GM20000 (cell line): Measurements from ENCODE around the gene EREG.
"Not testable (repeated sequence)": the region's sequence is repeated elsewhere in the genome, so short reads cannot be mapped to it uniquely, and the experiment has no call there.

Experiments
- DNase-seq: peaks from one replicate; pipeline ENCODE4 v3.0.0; 2012; ENCODE audit warnings: low spot score
- TF ChIP-seq, protein P1 (sequence below): IDR thresholded peaks from 2 replicates; pipeline ENCODE4 v1.5.1; 2012; ENCODE audit warnings: mild to moderate bottlenecking, control low read depth; ENCODE audit errors: extremely low read depth, missing control alignments

EREG gene

DNA sequence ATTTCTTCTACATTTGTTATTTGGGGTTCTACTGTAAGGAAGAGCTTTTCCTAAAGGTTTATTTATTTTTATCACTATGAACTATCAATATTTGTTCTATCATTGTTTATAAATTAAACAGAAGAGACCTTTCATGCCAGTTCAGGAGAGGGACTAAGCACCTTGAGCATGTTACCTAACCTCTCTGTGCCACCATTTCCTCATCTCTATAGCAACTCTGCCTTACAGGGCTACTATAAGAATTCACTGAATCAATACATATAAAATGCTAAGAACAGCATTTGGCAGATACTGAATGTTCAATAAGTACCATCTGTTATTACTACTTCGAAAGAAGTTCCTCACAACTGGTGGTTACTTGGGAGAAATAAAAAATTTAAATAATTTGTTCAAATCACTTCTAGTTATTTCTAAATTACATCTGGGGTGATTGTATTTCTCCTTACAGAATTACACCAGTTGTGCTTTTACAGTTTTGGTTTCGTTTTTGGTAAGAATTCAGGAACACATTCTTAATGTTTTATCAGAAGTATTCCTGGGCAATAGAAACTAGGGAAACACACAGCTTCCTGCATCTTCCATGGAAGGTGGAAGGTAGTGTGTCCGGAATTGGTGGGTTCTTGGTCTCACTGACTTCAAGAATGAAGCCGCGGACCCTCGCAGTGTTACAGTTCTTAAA, 32.9 kb downstream of the EREG start:
- no peak for DNase-seq
- TF ChIP-seq, protein P1, sequence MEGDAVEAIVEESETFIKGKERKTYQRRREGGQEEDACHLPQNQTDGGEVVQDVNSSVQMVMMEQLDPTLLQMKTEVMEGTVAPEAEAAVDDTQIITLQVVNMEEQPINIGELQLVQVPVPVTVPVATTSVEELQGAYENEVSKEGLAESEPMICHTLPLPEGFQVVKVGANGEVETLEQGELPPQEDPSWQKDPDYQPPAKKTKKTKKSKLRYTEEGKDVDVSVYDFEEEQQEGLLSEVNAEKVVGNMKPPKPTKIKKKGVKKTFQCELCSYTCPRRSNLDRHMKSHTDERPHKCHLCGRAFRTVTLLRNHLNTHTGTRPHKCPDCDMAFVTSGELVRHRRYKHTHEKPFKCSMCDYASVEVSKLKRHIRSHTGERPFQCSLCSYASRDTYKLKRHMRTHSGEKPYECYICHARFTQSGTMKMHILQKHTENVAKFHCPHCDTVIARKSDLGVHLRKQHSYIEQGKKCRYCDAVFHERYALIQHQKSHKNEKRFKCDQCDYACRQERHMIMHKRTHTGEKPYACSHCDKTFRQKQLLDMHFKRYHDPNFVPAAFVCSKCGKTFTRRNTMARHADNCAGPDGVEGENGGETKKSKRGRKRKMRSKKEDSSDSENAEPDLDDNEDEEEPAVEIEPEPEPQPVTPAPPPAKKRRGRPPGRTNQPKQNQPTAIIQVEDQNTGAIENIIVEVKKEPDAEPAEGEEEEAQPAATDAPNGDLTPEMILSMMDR = no peak

DNA sequence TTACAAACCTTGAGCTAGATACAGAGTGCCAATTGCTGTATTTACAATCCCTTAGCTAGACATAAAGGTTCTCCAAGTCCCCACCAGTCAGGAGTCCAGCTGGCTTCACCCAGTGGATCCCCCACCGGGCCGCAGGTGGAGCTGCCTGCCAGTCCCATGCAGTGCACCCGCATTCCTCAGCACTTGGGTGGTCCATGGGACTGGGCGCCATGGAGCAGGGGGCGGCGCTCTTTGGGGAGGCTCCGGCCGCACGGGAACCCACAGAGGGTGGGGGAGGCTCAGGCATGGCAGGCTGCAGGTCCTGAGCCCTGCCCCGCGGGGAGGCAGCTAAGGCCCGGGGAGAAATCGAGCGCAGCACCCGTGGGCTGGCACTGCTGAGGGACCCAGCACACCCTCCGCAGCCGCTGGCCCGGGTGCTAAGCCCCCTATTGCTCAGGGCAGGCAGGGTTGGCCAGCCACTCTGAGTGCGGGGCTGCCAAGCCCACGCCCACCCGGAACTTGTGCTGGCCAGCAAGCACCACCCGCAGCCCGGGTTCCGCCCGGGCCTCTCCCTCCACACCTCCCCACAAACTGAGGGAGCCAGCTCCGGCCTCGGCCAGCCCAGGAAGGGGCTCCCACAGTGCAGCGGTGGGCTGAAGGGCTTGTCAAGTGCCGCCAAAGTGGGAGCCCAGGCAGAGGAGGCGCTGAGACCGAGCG, 34.1 kb downstream of the EREG start:
- not testable (repeated sequence) for DNase-seq

DNA sequence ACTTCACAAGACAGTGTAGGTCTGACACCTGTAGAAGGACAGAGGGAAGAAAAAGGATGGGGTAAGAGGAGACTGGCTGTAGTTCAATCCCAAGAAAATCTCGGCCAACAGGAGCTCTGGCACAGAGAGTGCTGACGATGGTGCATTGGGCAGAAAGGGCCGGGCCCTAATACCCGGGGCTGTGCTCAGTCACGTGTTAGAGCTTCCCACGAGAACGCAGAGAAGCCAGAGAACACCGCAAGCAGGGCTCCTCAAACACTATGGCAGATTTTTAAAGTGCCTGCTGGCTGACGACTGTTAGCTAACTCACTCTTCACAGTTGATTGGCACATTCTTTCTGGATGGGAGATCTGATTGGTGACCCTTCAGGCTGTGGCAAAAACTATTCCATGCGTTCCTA, 35.5 kb downstream of the EREG start:
- TF ChIP-seq, protein P1 = no peak
- DNase-seq = no peak

DNA sequence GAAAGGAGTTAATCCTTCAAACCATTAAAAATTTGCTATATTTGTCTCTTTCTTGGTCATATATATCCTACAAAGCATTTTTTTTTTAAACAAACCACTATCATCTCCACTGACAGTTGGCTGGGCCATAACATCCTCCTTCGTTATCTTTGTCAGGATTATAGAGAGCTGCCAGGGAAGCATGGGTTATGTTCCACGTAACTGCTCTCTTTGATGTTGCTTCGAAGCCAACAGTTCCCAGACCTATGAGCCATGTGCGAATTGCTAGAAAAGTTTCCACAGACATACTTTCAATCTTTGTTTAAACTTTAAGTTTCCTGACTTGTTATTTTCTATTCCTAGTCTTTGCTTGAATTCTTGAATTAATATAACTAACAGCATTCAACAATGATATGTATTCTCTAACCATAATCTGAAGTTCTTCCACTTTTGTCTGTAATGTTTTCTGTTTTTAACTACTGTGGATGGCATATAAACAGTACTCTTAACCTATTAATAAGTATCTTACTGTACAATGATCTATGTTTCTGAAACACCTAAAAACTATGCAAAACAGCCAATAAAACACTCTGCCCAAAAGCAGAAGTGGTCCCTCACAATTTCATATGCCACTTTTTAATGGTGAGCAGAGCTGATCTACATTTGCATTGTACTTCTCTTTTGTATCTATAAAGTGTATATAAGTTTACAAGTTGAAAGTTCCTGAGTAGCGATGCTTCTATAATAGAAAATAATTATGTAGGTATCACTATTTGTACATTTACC, 37.9 kb downstream of the EREG start:
- DNase-seq = no peak
- TF ChIP-seq, protein P1 = no peak

- no peak for DNase-seq
- TF ChIP-seq, protein P1 = no peak
These were observed 42.9 kb downstream of the EREG start for GRCh38 chr4:74407891-74408290.

- TF ChIP-seq, protein P1 = no peak
- DNase-seq = no peak
These were observed 43.7 kb downstream of the EREG start for GRCh38 chr4:74408639-74409038.

DNA sequence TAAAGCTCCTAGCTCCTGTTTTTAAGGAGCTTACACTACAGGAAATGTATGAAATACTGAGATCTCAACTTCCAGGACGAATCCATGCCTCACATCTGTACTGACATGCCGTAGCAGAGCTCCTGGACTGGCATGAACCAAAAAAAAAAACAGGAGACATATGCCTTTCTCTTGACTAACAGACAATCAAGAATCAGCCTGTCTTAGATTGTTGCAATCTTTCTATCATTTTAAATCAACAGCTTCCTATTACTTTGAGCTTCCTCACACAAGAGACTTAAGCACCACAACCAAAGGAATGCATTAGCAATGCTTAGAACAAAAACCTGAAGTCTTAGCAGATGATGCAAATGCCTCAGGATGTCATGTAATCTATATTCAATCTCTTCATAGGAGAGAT, 45.3 kb downstream of the EREG start:
- TF ChIP-seq, protein P1 = no peak
- no peak for DNase-seq

- no peak for DNase-seq
- TF ChIP-seq, protein P1 = no peak
These were observed 47.3 kb downstream of the EREG start for GRCh38 chr4:74412225-74412624.
